ENCODE results near the gene ZC3H14. TPM values are rescaled to one million over a fixed set of nuclear protein-coding genes. Genes with fewer than 3 reads are reported as not detected.

Gene ZC3H14
- total RNA-seq, 1 donor from 2014 or later: 140 TPM

DNA sequence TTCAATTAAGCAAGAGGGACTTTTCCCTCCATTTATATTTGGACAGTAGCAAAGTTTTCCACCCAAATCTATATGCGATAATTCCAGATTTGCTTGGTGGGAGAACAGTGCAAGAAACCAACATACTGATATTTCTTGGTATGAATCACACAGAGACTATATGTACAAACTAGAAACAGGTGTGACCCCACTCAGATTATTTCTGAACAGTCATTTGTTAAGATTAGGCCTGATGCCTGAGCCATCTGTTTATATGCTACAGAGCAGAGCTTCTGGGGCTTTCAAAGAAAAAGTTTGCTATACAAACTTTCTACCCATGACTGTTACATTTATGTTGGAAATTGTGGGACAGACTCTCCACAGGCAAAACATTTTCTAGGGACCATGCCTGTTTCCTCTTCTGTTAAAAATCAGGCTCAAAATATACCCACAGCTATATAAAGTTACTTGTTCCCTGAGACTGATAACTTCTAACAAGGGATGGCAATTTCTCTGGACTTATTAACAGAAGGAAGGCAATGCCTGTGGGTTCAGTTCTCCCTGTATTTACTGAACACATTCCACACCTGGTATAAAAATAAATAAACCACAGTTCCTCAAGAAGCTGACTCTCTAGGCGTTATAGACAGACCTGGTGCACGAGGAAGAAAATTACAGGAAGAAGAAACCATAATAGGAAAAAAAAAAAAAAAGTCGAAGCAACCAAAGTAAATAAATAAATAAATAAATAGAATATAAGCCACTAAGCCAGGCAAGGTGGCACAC is 16.0 kb upstream of the ZC3H14 start:
- H3K4me3 ChIP-seq: no peak overlapping the region

DNA sequence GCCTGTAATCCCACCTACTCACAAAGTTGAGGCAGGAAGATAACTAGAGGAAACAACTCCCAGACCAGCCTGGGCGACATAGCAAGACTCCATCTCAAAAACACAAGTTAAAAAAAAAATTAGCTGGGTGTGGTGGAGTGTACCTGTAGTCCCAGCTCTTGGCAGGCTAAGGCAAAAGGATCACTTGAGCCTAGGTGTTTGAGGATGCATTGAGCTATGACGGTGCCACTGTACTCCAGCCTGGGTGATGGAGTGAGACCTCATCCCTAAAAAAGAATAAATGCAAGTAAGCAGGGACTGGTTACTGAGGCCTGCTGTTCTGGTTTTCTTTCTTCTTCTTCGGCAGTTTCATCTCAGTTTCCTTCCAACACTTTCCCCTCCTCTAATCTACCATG is 15.5 kb upstream of the ZC3H14 start:
- Mint-ChIP-seq H3K36me3 (peaks cover 33% of the 10 kb centered on the region), H3K27ac (no peak overlapping the region), H3K4me1 (no peaks in the 10 kb centered on the region), H3K27me3 (ENCODE audit: insufficient read depth, low read depth) (peaks cover 3% of the 10 kb centered on the region), H3K9me3 (no peaks in the 10 kb centered on the region), H3K4me3 (no peak overlapping the region)
- H3F3A ChIP-seq (ENCODE audit: low read depth): no peaks in the 10 kb centered on the region
- peaks cover 6% of the 10 kb centered on the region for H3K36me3 ChIP-seq
- no peak for DNase-seq (ENCODE audit: low spot score)
- no peaks in the 10 kb centered on the region for H3K27me3 ChIP-seq
- no peak overlapping the region for H3K9ac ChIP-seq
- H4K20me1 ChIP-seq (ENCODE audit: low read depth): no peaks in the 10 kb centered on the region
- TF ChIP-seq EZH2 (IDR thresholded peaks at IDR 0.05) (no peak), EZH2phosphoT487 (IDR thresholded peaks at IDR 0.05) (no peak)
- TF ChIP-seq, protein P1, sequence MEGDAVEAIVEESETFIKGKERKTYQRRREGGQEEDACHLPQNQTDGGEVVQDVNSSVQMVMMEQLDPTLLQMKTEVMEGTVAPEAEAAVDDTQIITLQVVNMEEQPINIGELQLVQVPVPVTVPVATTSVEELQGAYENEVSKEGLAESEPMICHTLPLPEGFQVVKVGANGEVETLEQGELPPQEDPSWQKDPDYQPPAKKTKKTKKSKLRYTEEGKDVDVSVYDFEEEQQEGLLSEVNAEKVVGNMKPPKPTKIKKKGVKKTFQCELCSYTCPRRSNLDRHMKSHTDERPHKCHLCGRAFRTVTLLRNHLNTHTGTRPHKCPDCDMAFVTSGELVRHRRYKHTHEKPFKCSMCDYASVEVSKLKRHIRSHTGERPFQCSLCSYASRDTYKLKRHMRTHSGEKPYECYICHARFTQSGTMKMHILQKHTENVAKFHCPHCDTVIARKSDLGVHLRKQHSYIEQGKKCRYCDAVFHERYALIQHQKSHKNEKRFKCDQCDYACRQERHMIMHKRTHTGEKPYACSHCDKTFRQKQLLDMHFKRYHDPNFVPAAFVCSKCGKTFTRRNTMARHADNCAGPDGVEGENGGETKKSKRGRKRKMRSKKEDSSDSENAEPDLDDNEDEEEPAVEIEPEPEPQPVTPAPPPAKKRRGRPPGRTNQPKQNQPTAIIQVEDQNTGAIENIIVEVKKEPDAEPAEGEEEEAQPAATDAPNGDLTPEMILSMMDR (IDR thresholded peaks at IDR 0.05): no peak
- H3K4me1 ChIP-seq: no peaks in the 10 kb centered on the region
- no peaks in the 10 kb centered on the region for H3K9me3 ChIP-seq (ENCODE audit: low read depth)
- H3K4me2 ChIP-seq: no peak overlapping the region
- H3K4me3 ChIP-seq: no peak overlapping the region
- H2AFZ ChIP-seq (replicated peaks): no peak overlapping the region
- H3K27ac ChIP-seq: no peak overlapping the region
- H3K79me2 ChIP-seq (ENCODE audit: low read depth): peaks cover 57% of the 10 kb centered on the region

More for the DNA sequence above, 16.0 kb upstream of the ZC3H14 start:
- H3K27ac ChIP-seq: no peak overlapping the region
- H3K27me3 ChIP-seq: no peaks in the 10 kb centered on the region
- H3K36me3 ChIP-seq: peaks cover 6% of the 10 kb centered on the region
- H3K9me3 ChIP-seq (ENCODE audit: low read depth): no peaks in the 10 kb centered on the region
- no peaks in the 10 kb centered on the region for H3F3A ChIP-seq (ENCODE audit: low read depth)
- H4K20me1 ChIP-seq (ENCODE audit: low read depth): no peaks in the 10 kb centered on the region
- no peaks in the 10 kb centered on the region for H3K4me1 ChIP-seq
- H3K9me3 Mint-ChIP-seq: no peaks in the 10 kb centered on the region
- H3K27me3 Mint-ChIP-seq (ENCODE audit: insufficient read depth, low read depth): peaks cover 3% of the 10 kb centered on the region
- no peak for TF ChIP-seq EZH2phosphoT487 (IDR thresholded peaks at IDR 0.05)
- no peak for TF ChIP-seq EZH2 (IDR thresholded peaks at IDR 0.05)
- TF ChIP-seq, protein P1 (IDR thresholded peaks at IDR 0.05): no peak
- no peak overlapping the region for H3K27ac Mint-ChIP-seq
- no peak overlapping the region for H3K9ac ChIP-seq
- H3K79me2 ChIP-seq (ENCODE audit: low read depth): peaks cover 57% of the 10 kb centered on the region
- no peak for DNase-seq (ENCODE audit: low spot score)
- no peak overlapping the region for H3K4me3 Mint-ChIP-seq
- H3K36me3 Mint-ChIP-seq: peaks cover 34% of the 10 kb centered on the region
- H2AFZ ChIP-seq (replicated peaks): no peak overlapping the region
- no peak overlapping the region for H3K4me2 ChIP-seq
- H3K4me1 Mint-ChIP-seq: no peaks in the 10 kb centered on the region

DNA sequence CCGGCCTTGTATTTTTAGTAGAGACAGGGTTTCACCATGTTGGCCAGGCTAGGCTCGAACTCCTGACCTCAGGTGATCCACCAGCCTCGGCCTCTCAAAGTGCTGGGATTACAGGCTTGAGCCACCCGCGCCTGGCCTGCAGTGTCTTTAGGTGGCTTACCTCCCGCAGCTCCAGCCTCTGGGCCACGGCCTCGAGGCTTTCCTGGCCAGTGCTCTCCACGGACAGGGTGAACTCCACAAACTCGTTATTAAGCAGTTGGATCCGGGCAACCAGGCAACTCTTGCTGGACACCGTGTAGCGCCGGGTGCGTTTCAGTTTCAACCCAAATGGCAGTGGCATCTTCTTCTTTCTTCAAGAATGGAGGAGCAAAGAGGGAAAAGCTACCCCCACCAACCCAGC is 12.8 kb upstream of the ZC3H14 start:
- no peak overlapping the region for H3K4me2 ChIP-seq
- H3K36me3 ChIP-seq: peaks cover 6% of the 10 kb centered on the region
- H3K4me1 ChIP-seq: peaks cover 13% of the 10 kb centered on the region
- H3K27me3 ChIP-seq: peaks cover 10% of the 10 kb centered on the region
- no peak overlapping the region for H2AFZ ChIP-seq (replicated peaks)
- TF ChIP-seq EZH2 (IDR thresholded peaks at IDR 0.05) (no peak), EZH2phosphoT487 (IDR thresholded peaks at IDR 0.05) (no peak)
- TF ChIP-seq, protein P1 (IDR thresholded peaks at IDR 0.05): no peak
- no peaks in the 10 kb centered on the region for H4K20me1 ChIP-seq (ENCODE audit: low read depth)
- no peaks in the 10 kb centered on the region for H3K9me3 Mint-ChIP-seq
- H3K36me3 Mint-ChIP-seq: peaks cover 28% of the 10 kb centered on the region
- no peak overlapping the region for H3K4me3 Mint-ChIP-seq
- H3F3A ChIP-seq (ENCODE audit: low read depth): peaks cover 4% of the 10 kb centered on the region
- H3K27ac Mint-ChIP-seq: no peak overlapping the region
- H3K9ac ChIP-seq: no peak overlapping the region
- no peaks in the 10 kb centered on the region for H3K27me3 Mint-ChIP-seq (ENCODE audit: insufficient read depth, low read depth)
- H3K27ac ChIP-seq: no peak overlapping the region
- no peak for DNase-seq (ENCODE audit: low spot score)
- peaks cover 51% of the 10 kb centered on the region for H3K79me2 ChIP-seq (ENCODE audit: low read depth)
- peaks cover 12% of the 10 kb centered on the region for H3K4me1 Mint-ChIP-seq
- H3K9me3 ChIP-seq (ENCODE audit: low read depth): no peaks in the 10 kb centered on the region
- no peak overlapping the region for H3K4me3 ChIP-seq

Data from neural progenitor cell (in vitro differentiated cells).